ENCODE data around the gene HS6ST1.

Gene HS6ST1

GRCh38 chr2:128359841-128360240 lies 41.2 kb upstream of the HS6ST1 start:
- Histone ChIP-seq H3K4me1 (ENCODE audit: insufficient read depth, low read length) (peaks cover 16% of the 10 kb centered on the region), H3K27ac (ENCODE audit: low read length) (no peak overlapping the region), H3K9me3 (ENCODE audit: insufficient read depth, low read depth, low read length) (no peaks in the 10 kb centered on the region), H3K36me3 (ENCODE audit: insufficient read depth, low read depth, low read length) (no peaks in the 10 kb centered on the region), H3K4me3 (ENCODE audit: low read length) (no peak overlapping the region), H3K27me3 (ENCODE audit: insufficient read depth, low read length) (no peaks in the 10 kb centered on the region), H3K9ac (ENCODE audit: low read depth, low read length) (no peak overlapping the region)

DNA sequence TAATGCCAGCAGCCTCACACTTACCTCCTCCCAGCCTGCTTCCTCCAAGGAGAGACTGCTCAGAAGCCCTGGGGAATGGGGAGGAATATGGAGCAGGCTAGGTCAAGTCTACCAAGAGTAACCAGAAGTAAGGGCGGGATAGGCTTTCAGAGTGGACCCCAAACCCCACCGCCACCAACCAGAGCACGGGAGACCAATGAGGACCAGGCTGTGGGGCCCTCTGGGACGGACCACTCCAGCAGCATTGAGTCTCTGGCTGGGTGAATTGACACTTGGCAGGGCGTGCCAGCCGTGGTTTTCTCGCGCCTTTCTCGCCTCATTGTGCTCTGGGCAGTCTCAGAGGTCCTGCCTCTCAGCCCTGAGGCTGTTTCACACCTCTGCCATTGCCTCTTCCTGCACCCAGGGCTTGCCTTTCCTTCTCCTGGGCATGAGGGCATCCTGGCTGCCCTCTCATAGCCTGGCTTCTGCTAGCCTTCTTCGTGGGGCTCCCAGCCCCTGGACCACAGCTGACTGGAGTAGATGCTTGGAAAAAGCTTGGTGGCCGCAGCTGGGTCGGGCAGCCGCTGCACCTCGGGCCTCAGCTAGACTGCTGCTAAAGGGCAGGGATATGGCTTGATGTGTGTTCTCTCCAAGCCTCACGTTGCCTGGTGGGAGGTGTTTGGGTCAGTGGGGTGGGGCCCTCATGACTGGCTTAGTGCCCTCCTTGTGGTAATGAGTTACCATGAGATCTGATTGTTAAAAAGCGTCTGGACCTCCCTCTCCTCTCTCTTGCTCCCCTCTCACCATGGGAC lies 40.5 kb upstream of the HS6ST1 start:
- no peaks in the 10 kb centered on the region for H3K9me3 ChIP-seq (ENCODE audit: insufficient read depth, low read depth, low read length)
- H3K27me3 ChIP-seq (ENCODE audit: insufficient read depth, low read length): no peaks in the 10 kb centered on the region
- peaks cover 13% of the 10 kb centered on the region for H3K4me1 ChIP-seq (ENCODE audit: insufficient read depth, low read length)
- H3K27ac ChIP-seq (ENCODE audit: low read length): no peak overlapping the region
- no peak overlapping the region for H3K4me3 ChIP-seq (ENCODE audit: low read length)
- H3K9ac ChIP-seq (ENCODE audit: low read depth, low read length): no peak overlapping the region
- H3K36me3 ChIP-seq (ENCODE audit: insufficient read depth, low read depth, low read length): no peaks in the 10 kb centered on the region

DNA sequence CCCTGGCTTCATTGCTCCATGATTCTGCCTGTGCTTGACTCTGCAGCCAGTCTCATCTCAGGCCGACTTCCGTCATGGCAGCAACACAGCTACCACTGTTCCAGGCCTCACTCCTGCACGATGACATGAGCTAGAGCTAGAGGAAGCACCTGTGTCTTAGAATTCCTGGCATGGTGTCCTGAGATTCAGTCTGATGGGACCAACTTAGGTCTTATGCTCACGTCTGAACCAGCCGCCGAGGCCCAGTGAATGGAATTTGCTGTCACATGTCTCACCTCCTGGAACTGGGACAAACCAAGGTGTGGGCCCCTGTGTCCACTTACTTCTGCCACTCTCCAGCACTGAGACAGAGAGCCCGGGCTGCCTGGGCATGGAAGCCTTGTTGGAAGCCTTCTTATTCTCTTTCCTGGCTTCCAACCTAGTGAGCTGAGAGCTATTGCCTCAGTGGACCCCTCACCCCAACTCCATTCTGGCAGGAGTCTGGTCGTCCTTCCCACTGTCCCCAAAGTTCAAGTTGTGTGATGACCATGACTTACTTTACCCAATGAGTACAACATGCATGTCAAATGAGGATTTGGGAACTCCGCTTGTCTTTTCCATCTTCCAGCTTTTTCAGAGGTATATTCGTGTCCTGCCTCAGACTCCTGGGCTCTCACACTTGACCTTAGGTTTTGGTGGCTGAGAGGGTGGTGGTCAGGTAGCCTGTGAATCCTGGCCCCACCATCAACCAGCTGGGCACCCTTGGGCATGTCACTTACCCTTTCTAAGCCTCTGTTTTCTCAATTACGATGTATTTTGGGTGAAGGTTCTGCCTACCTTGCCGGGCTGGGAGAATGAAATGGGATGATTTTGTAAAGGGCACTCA lies 39.1 kb upstream of the HS6ST1 start:
- no peak overlapping the region for H3K4me3 ChIP-seq (ENCODE audit: low read length)
- no peak overlapping the region for H3K9ac ChIP-seq (ENCODE audit: low read depth, low read length)
- H3K9me3 ChIP-seq (ENCODE audit: insufficient read depth, low read depth, low read length): peaks cover 3% of the 10 kb centered on the region; the same call in 1 of the 2 replicates
- no peaks in the 10 kb centered on the region for H3K36me3 ChIP-seq (ENCODE audit: insufficient read depth, low read depth, low read length)
- no peaks in the 10 kb centered on the region for H3K27me3 ChIP-seq (ENCODE audit: insufficient read depth, low read length)
- H3K27ac ChIP-seq (ENCODE audit: low read length): no peak overlapping the region
- H3K4me1 ChIP-seq (ENCODE audit: insufficient read depth, low read length): peaks cover 8% of the 10 kb centered on the region

DNA sequence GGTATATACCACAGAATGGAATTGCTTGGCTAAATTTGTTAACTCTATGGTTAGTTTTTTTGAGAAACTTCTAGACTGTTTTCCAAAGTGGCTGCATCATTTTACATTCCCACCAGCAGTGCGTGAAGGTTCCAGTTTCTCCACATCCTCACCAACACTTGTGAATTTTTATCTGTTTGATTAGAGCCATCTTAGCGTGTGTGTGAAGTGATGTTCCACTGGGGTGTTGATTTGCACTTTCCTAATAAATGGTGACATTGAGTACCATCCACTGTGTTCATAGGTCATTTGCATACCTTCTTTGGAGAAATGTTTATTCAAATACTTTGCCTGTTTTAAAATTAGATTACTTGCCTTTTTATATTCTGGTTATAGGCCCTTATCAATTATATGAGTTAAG lies 37.5 kb upstream of the HS6ST1 start:
- H3K9ac ChIP-seq (ENCODE audit: low read depth, low read length): no peak overlapping the region
- no peak overlapping the region for H3K27ac ChIP-seq (ENCODE audit: low read length)
- H3K9me3 ChIP-seq (ENCODE audit: insufficient read depth, low read depth, low read length): peaks cover 18% of the 10 kb centered on the region; the same call in 1 of the 2 replicates
- H3K27me3 ChIP-seq (ENCODE audit: insufficient read depth, low read length): no peaks in the 10 kb centered on the region
- H3K36me3 ChIP-seq (ENCODE audit: insufficient read depth, low read depth, low read length): 0 out of 2 replicates have a peak, but pooled peaks cover 5% of the 10 kb centered on the region
- no peak overlapping the region for H3K4me3 ChIP-seq (ENCODE audit: low read length)
- H3K4me1 ChIP-seq (ENCODE audit: insufficient read depth, low read length): no peaks in the 10 kb centered on the region

DNA sequence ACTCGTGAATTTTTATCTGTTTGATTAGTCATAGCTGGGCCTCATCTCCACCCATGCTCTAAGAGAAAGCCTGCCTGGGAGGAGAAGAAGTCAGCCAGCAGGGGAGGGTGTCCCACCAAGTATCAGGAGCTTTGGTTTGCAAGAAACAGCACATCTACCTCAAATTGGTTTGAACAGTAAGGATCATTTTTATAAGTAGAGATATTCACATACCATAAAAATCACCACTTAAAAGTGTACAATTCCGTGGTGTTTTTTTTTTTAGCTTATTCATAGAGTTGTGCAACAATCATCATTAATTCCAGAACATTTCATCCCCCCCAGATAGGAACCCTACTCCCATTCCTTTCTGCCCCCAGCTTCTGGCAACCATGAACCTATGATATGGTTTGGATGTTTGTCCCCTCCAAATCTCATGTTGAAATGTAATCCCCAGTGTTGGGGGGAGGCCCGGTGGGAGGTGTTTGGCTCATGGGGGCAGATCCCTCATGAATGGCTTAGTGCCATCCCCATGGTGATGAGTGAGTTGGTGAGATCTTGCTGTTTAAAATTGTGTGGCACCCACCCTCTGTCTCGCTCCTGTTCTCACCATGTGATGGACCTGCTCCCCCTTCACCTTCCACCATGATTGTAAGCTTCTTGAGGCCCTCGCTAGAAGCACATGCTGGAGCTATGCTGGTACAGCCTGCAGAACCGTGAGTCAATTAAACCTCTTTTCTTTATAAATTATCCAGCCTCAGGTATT lies 36.2 kb upstream of the HS6ST1 start:
- no peaks in the 10 kb centered on the region for H3K4me1 ChIP-seq (ENCODE audit: insufficient read depth, low read length)
- H3K4me3 ChIP-seq (ENCODE audit: low read length): no peak overlapping the region
- H3K27me3 ChIP-seq (ENCODE audit: insufficient read depth, low read length): no peaks in the 10 kb centered on the region
- H3K36me3 ChIP-seq (ENCODE audit: insufficient read depth, low read depth, low read length): 0 out of 2 replicates have a peak, but pooled peaks cover 5% of the 10 kb centered on the region
- no peak overlapping the region for H3K27ac ChIP-seq (ENCODE audit: low read length)
- H3K9me3 ChIP-seq (ENCODE audit: insufficient read depth, low read depth, low read length): peaks cover 29% of the 10 kb centered on the region
- no peak overlapping the region for H3K9ac ChIP-seq (ENCODE audit: low read depth, low read length)

DNA sequence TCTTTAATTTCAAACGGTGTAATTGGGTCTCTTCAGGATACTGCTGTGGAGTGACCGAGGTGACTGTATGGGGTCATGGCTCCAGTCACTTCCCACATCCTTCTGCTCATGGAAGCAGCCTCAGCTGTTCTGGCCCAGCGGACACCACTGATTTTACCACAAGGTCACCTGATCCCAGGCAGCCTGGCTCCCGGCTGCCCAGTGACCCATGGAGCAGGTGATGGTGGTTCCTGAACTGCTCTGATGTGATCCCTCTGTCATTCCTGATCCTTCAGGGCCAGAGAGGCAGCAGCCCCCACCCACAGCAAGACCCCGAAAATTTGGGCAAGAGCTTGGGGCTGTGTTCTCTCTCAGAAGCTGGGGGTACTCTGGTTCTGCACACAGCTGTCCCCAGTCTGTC lies 35.5 kb upstream of the HS6ST1 start:
- Histone ChIP-seq H3K9ac (ENCODE audit: low read depth, low read length) (no peak overlapping the region), H3K9me3 (ENCODE audit: insufficient read depth, low read depth, low read length) (peaks cover 31% of the 10 kb centered on the region), H3K4me1 (ENCODE audit: insufficient read depth, low read length) (no peaks in the 10 kb centered on the region), H3K4me3 (ENCODE audit: low read length) (no peak overlapping the region), H3K36me3 (ENCODE audit: insufficient read depth, low read depth, low read length) (0 out of 2 replicates have a peak, but pooled peaks cover 5% of the 10 kb centered on the region), H3K27me3 (ENCODE audit: insufficient read depth, low read length) (no peaks in the 10 kb centered on the region), H3K27ac (ENCODE audit: low read length) (no peak overlapping the region)

DNA sequence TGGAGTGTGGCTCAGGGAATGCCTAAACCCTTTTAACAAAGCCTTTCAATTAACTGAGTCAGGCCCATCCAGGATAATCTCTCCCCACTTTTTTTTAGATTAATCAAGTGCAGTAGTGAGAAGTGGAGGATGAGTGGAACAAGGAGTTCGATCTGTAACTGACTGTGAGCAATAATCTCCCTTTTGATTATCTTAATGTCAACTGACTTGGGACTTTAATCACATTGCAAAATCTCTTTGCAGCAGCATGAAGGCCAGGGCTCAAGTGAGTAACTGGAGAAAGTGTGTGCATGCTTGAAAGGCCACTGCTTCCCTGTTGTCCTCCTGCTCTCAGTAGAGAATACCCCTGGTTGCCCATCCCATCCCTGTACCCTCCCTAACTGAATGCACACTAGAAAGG lies 32.1 kb upstream of the HS6ST1 start:
- Histone ChIP-seq H3K27me3 (ENCODE audit: insufficient read depth, low read length) (no peaks in the 10 kb centered on the region), H3K36me3 (ENCODE audit: insufficient read depth, low read depth, low read length) (0 out of 2 replicates have a peak, but pooled peaks cover 5% of the 10 kb centered on the region), H3K9me3 (ENCODE audit: insufficient read depth, low read depth, low read length) (peaks cover 31% of the 10 kb centered on the region), H3K4me1 (ENCODE audit: insufficient read depth, low read length) (no peaks in the 10 kb centered on the region), H3K9ac (ENCODE audit: low read depth, low read length) (no peak overlapping the region), H3K27ac (ENCODE audit: low read length) (no peak overlapping the region), H3K4me3 (ENCODE audit: low read length) (no peak overlapping the region)

DNA sequence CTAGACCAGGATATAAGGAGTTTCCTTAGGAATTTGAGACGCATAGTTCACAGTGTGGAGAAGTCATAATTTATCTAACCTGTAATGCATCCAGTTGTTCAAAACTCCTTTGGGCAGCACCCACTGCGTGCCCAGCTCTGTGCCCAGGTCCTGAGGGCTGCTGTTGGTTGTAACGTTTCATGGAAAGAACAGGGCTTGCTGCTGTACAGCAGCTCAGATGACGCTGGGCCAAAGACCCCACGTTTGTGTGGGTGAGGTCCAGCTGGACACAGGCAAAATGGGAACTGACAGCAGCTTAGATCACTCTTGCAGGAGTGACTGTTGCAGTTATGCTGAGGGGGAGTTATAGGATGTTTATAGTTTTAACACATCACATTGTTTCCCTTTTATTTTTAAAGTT lies 30.0 kb upstream of the HS6ST1 start:
- Histone ChIP-seq H3K4me3 (ENCODE audit: low read length) (no peak overlapping the region), H3K9ac (ENCODE audit: low read depth, low read length) (no peak overlapping the region), H3K9me3 (ENCODE audit: insufficient read depth, low read depth, low read length) (peaks cover 31% of the 10 kb centered on the region), H3K27me3 (ENCODE audit: insufficient read depth, low read length) (no peaks in the 10 kb centered on the region), H3K27ac (ENCODE audit: low read length) (no peak overlapping the region), H3K4me1 (ENCODE audit: insufficient read depth, low read length) (no peaks in the 10 kb centered on the region), H3K36me3 (ENCODE audit: insufficient read depth, low read depth, low read length) (0 out of 2 replicates have a peak, but pooled peaks cover 5% of the 10 kb centered on the region)

- H3K9ac ChIP-seq (ENCODE audit: low read depth, low read length): no peak overlapping the region
- no peaks in the 10 kb centered on the region for H3K27me3 ChIP-seq (ENCODE audit: insufficient read depth, low read length)
- 0 out of 2 replicates have a peak, but pooled peaks cover 5% of the 10 kb centered on the region for H3K36me3 ChIP-seq (ENCODE audit: insufficient read depth, low read depth, low read length)
- H3K9me3 ChIP-seq (ENCODE audit: insufficient read depth, low read depth, low read length): peaks cover 29% of the 10 kb centered on the region
- no peak overlapping the region for H3K4me3 ChIP-seq (ENCODE audit: low read length)
- no peak overlapping the region for H3K27ac ChIP-seq (ENCODE audit: low read length)
- H3K4me1 ChIP-seq (ENCODE audit: insufficient read depth, low read length): no peaks in the 10 kb centered on the region
These were observed 29.3 kb upstream of the HS6ST1 start for GRCh38 chr2:128347701-128348539.

- H3K4me1 ChIP-seq (ENCODE audit: insufficient read depth, low read length): no peaks in the 10 kb centered on the region
- H3K9me3 ChIP-seq (ENCODE audit: insufficient read depth, low read depth, low read length): peaks cover 22% of the 10 kb centered on the region
- no peaks in the 10 kb centered on the region for H3K27me3 ChIP-seq (ENCODE audit: insufficient read depth, low read length)
- H3K27ac ChIP-seq (ENCODE audit: low read length): no peak overlapping the region
- no peak overlapping the region for H3K4me3 ChIP-seq (ENCODE audit: low read length)
- 0 out of 2 replicates have a peak, but pooled peaks cover under 1% of the 10 kb centered on the region for H3K36me3 ChIP-seq (ENCODE audit: insufficient read depth, low read depth, low read length)
- no peak overlapping the region for H3K9ac ChIP-seq (ENCODE audit: low read depth, low read length)
These were observed 28.5 kb upstream of the HS6ST1 start for GRCh38 chr2:128347171-128347558.

Measured in iPS-20b (cell line).